HCT116 (cell line): ENCODE data around the gene OR1J2. TPM values are rescaled to one million over a fixed set of nuclear protein-coding genes. Genes with fewer than 3 reads are reported as not detected.

Experiments used
- ATAC-seq: fragments of 200-7000 bp; cut with Tn5 transposase; 2 replicates; pipeline ENCODE4 v1.9.1; 2020; ENCODE audit warnings: mild to moderate bottlenecking, moderate library complexity
- BruUV-seq: library from RNA; stranded (reverse); fragments of 400-500 nt; replicated peaks from 2 replicates; lab custom pipeline; 2021; lab: Mats Ljungman, UMichigan
- CTCF ChIA-PET: fragments of 300-600 bp; sonication (Branson Sonifier 250); formaldehyde crosslinking; loops from one replicate; lab custom pipeline; 2021; ENCODE audit warnings: antibody characterized with exemption; lab: Charles Lee
- POLR2A ChIA-PET: fragments of 300-600, 350-600 bp; sonication (Branson Sonifier 250); formaldehyde crosslinking; loops from one replicate; lab custom pipeline; 2021; ENCODE audit warnings: antibody characterized with exemption; lab: Charles Lee
- RAD21 ChIA-PET, 2 experiments: fragments of 300-600 bp; sonication (Branson Sonifier 250); formaldehyde crosslinking; loops; one replicate each; lab custom pipeline; 2023; ENCODE audit warnings: low total read pairs in 2 of 2; ENCODE audit not compliant: uncharacterized antibody in 2 of 2, unreplicated experiment in 2 of 2, low non-redundant PET in 1 of 2; lab: Charles Lee
- DNase-seq: peaks from one replicate; pipeline ENCODE4 v3.0.0-alpha.2; 2010; ENCODE audit warnings: low read depth, low spot score
- H2AFZ ChIP-seq: fragments of 200-600 bp; shearing (Covaris generic), sonication (generic); 2 replicates; pipeline ENCODE4 v1.6.1; 2017; ENCODE audit warnings: low read depth, mixed run types, mixed read lengths, antibody characterized with exemption, low read length; ENCODE audit not compliant: poor library complexity, severe bottlenecking
- H3K27ac ChIP-seq: 2 replicates; pipeline ENCODE4 v1.5.1; 2012; ENCODE audit warnings: low read depth, low read length
- H3K27me3 ChIP-seq: fragments of 200-600 bp; sonication (generic); 2 replicates; pipeline ENCODE4 v1.6.1; 2016; ENCODE audit warnings: mixed run types, low read length, mixed read lengths; ENCODE audit not compliant: insufficient read depth
- H3K36me3 ChIP-seq, 2 experiments: fragments of 200-500 bp in 1 of 2; fragments of 200-600 bp in 1 of 2; sonication (Bioruptor generic) in 1 of 2; sonication (generic) in 1 of 2; 2 replicates each; pipeline versions ENCODE4 v1.5.1 to v1.6.1; 2014 to 2016; ENCODE audit warnings: low read length in 2 of 2, inconsistent platforms in 1 of 2, mixed read lengths in 1 of 2, mixed run types in 1 of 2; ENCODE audit not compliant: insufficient read depth in 2 of 2, control insufficient read depth in 1 of 2
- H3K4me1 ChIP-seq, 2 experiments: fragments of 200-600 bp in 1 of 2; sonication (generic) in 1 of 2; 2 replicates each; pipeline versions ENCODE4 v1.5.1 to v1.6.1; 2012 to 2017; ENCODE audit warnings: low read length in 2 of 2, inconsistent platforms in 1 of 2, mild to moderate bottlenecking in 1 of 2, mixed read lengths in 1 of 2, mixed run types in 1 of 2, moderate library complexity in 1 of 2; ENCODE audit not compliant: insufficient read depth in 2 of 2, control insufficient read depth in 1 of 2
- H3K4me2 ChIP-seq: fragments of 200-600 bp; sonication (generic); 2 replicates; pipeline ENCODE4 v1.6.1; 2017; ENCODE audit warnings: mixed run types, low read length, mixed read lengths
- H3K4me3 ChIP-seq, 2 experiments: fragments of 200-600 bp in 1 of 2; sonication (generic) in 1 of 2; replicated peaks in 1 of 2; 2 replicates each; pipeline ENCODE4 v1.5.1; 2011 to 2016; ENCODE audit warnings: low read length in 2 of 2, control low read depth in 1 of 2, low read depth in 1 of 2, mild to moderate bottlenecking in 1 of 2, mixed read lengths in 1 of 2, mixed run types in 1 of 2
- H3K79me2 ChIP-seq: fragments of 200-600 bp; sonication (generic); 2 replicates; pipeline ENCODE4 v1.6.1; 2017; ENCODE audit warnings: mild to moderate bottlenecking, mixed run types, low read length, moderate library complexity, mixed read lengths; ENCODE audit not compliant: insufficient read depth
- H3K9ac ChIP-seq: fragments of 200-600 bp; sonication (generic); 2 replicates; pipeline ENCODE4 v1.6.1; 2016; ENCODE audit warnings: low read length, mixed read lengths
- H3K9me2 ChIP-seq: fragments of 200-600 bp; sonication (generic), shearing (Covaris generic); 2 replicates; pipeline ENCODE4 v1.6.1; 2017; ENCODE audit warnings: mixed run types, mild to moderate bottlenecking, moderate library complexity; ENCODE audit not compliant: insufficient read depth
- H3K9me3 ChIP-seq, 2 experiments: fragments of 200-500 bp in 1 of 2; fragments of 200-600 bp in 1 of 2; sonication (Bioruptor generic) in 1 of 2; sonication (generic) in 1 of 2; 2 replicates each; pipeline ENCODE4 v1.6.1; 2014 to 2017; ENCODE audit warnings: low read length in 2 of 2, mixed read lengths in 2 of 2, inconsistent platforms in 1 of 2, low read depth in 1 of 2, mild to moderate bottlenecking in 1 of 2, mixed run types in 1 of 2, moderate library complexity in 1 of 2; ENCODE audit not compliant: control insufficient read depth in 1 of 2, insufficient read depth in 1 of 2
- H4K20me1 ChIP-seq: fragments of 200-600 bp; sonication (generic), shearing (Covaris generic); 2 replicates; pipeline ENCODE4 v1.6.1; 2017; ENCODE audit warnings: mixed run types, mild to moderate bottlenecking, moderate library complexity; ENCODE audit not compliant: insufficient read depth
- CEBPB ChIP-seq: IDR thresholded peaks from 2 replicates; pipeline ENCODE4 v1.6.1; 2012; ENCODE audit warnings: low read depth
- EZH2 ChIP-seq: fragments of 200-600 bp; sonication (generic); IDR thresholded peaks from 2 replicates; pipeline ENCODE4 v1.6.1; 2017; ENCODE audit warnings: antibody characterized with exemption, mixed run types
- EZH2phosphoT487 ChIP-seq: fragments of 200-600 bp; IDR thresholded peaks from 2 replicates; pipeline ENCODE4 v1.6.1; 2018; ENCODE audit warnings: antibody characterized with exemption, borderline replicate concordance
- FOSL1 ChIP-seq: IDR thresholded peaks from 2 replicates; pipeline ENCODE4 v1.6.1; 2012; ENCODE audit warnings: low read depth
- JUND ChIP-seq: IDR thresholded peaks from 2 replicates; pipeline ENCODE4 v1.6.1; 2012
- POLR2A ChIP-seq: IDR thresholded peaks from 2 replicates; pipeline ENCODE4 v1.7.0; 2011; ENCODE audit warnings: borderline replicate concordance; ENCODE audit not compliant: insufficient read depth, insufficient read length; ENCODE audit errors: extremely low read depth
- POLR2AphosphoS5 ChIP-seq: IDR thresholded peaks from 2 replicates; pipeline ENCODE4 v1.6.1; 2011; ENCODE audit warnings: mild to moderate bottlenecking, low read depth, low read length, moderate library complexity
- RAD21 ChIP-seq: IDR thresholded peaks from 2 replicates; pipeline ENCODE4 v1.6.1; 2012; ENCODE audit warnings: low read depth, mild to moderate bottlenecking
- SIN3A ChIP-seq: IDR thresholded peaks from 2 replicates; pipeline ENCODE4 v1.6.1; 2012; ENCODE audit warnings: low read depth
- SRF ChIP-seq: IDR thresholded peaks from 2 replicates; pipeline ENCODE4 v1.6.1; 2012; ENCODE audit warnings: low read depth
- YY1 ChIP-seq: IDR thresholded peaks from 2 replicates; pipeline ENCODE4 v1.6.1; 2011; ENCODE audit warnings: low read length, low read depth, moderate library complexity, mild to moderate bottlenecking; ENCODE audit not compliant: insufficient replicate concordance; ENCODE audit errors: extremely low read depth
- ZFX ChIP-seq: fragments of 450-650 bp; IDR thresholded peaks from 2 replicates; pipeline ENCODE4 v1.6.1; 2017
- ZNF274 ChIP-seq: fragments of 200-500 bp; sonication (Bioruptor generic); IDR thresholded peaks from 2 replicates; pipeline ENCODE4 v1.6.1; 2014; ENCODE audit warnings: mild to moderate bottlenecking, low read depth, low read length, inconsistent platforms
- intact Hi-C: fragments of 100-400 bp; cut with micrococcal nuclease; formaldehyde crosslinking; loops from 2 replicates; pipeline ENCODE4 v1.10.0; 2022
- total RNA-seq: library from RNA; stranded (reverse); gene quantifications from one replicate; pipeline ENCODE4 v1.2.1, GENCODE V29; 2021; ENCODE audit not compliant: unreplicated experiment
- TF ChIP-seq, protein P1 (sequence below), 3 experiments: fragments of 200-600 bp in 1 of 3; sonication (generic) in 1 of 3; IDR thresholded peaks in 2 of 3; conservative IDR thresholded peaks in 1 of 3; 2 replicates each; pipeline ENCODE4 v1.5.1; 2012 to 2017; ENCODE audit warnings: low read depth in 2 of 3, low read length in 2 of 3, antibody characterized with exemption in 1 of 3, borderline replicate concordance in 1 of 3, control low read depth in 1 of 3, mild to moderate bottlenecking in 1 of 3, mixed read lengths in 1 of 3, mixed run types in 1 of 3, moderate library complexity in 1 of 3; ENCODE audit not compliant: insufficient read depth in 1 of 3
- TF ChIP-seq, protein P2 (sequence below): IDR thresholded peaks from 2 replicates; pipeline ENCODE4 v1.6.1; 2012
- TF ChIP-seq, protein P3 (sequence below): IDR thresholded peaks from 2 replicates; pipeline ENCODE4 v1.6.1; 2011; ENCODE audit warnings: mild to moderate bottlenecking, low read length, moderate library complexity; ENCODE audit not compliant: insufficient replicate concordance; ENCODE audit errors: extremely low read depth
- TF ChIP-seq, protein P4 (sequence below): IDR thresholded peaks from 2 replicates; pipeline ENCODE4 v1.6.1; 2012

Gene OR1J2
- total RNA-seq, 1 experiment from 2014 or later = not detected

DNA sequence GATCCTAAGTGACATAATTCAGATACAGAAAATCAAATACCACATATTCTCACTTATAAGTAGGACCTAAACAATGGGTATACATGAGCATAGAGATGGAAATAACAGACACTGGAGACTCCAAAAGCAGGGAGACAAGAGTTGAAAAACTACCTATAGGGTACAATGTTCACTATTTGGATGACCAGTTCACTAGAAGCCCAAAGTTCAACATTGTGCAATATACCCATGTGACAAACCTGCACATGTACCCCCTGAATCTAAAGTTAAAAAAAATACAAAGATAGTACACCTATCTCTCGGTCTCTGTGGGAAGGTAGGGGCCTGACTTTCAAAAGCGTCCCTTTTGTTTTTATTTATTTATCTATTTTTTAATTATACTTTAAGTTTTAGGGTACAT lies 28.2 kb downstream of the OR1J2 start:
- no TSS peak for BruUV-seq
- POLR2A ChIA-PET = no interaction called here
- TF ChIP-seq YY1 (no peak), RAD21 (no peak), CEBPB (no peak), SRF (no peak), SIN3A (no peak), ZNF274 (no peak)
- TF ChIP-seq, protein P1, sequence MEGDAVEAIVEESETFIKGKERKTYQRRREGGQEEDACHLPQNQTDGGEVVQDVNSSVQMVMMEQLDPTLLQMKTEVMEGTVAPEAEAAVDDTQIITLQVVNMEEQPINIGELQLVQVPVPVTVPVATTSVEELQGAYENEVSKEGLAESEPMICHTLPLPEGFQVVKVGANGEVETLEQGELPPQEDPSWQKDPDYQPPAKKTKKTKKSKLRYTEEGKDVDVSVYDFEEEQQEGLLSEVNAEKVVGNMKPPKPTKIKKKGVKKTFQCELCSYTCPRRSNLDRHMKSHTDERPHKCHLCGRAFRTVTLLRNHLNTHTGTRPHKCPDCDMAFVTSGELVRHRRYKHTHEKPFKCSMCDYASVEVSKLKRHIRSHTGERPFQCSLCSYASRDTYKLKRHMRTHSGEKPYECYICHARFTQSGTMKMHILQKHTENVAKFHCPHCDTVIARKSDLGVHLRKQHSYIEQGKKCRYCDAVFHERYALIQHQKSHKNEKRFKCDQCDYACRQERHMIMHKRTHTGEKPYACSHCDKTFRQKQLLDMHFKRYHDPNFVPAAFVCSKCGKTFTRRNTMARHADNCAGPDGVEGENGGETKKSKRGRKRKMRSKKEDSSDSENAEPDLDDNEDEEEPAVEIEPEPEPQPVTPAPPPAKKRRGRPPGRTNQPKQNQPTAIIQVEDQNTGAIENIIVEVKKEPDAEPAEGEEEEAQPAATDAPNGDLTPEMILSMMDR (IDR thresholded peaks at IDR 0.05 in 2 of 3, conservative IDR thresholded peaks at IDR 0.05 in 1 of 3; ENCODE audit: borderline replicate concordance in 1 of 3, insufficient read depth in 1 of 3, low read depth in 2 of 3, low read length in 2 of 3) = no peak
- TF ChIP-seq, protein P2, sequence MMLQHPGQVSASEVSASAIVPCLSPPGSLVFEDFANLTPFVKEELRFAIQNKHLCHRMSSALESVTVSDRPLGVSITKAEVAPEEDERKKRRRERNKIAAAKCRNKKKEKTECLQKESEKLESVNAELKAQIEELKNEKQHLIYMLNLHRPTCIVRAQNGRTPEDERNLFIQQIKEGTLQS = no peak
- peaks cover 19% of the 10 kb centered on the region; the same call in 1 of the 2 replicates for H3K27me3 ChIP-seq
- H3K4me2 ChIP-seq = no peak overlapping the region
- RAD21 ChIA-PET = no interaction called here
- no peaks in the 10 kb centered on the region for H3K9me3 ChIP-seq
- no peaks in the 10 kb centered on the region for H3K4me1 ChIP-seq
- ATAC-seq = no peak
- no peak overlapping the region for H3K9ac ChIP-seq
- no peak overlapping the region for H3K27ac ChIP-seq
- H3K9me2 ChIP-seq = no peaks in the 10 kb centered on the region
- CTCF ChIA-PET = no interaction called here
- intact Hi-C loops = no loop called here
- H4K20me1 ChIP-seq = no peaks in the 10 kb centered on the region
- H2AFZ ChIP-seq = no peak overlapping the region
- DNase-seq = no peak
- H3K4me3 ChIP-seq = no peak overlapping the region
- no peaks in the 10 kb centered on the region for H3K36me3 ChIP-seq
- no peaks in the 10 kb centered on the region for H3K79me2 ChIP-seq

DNA sequence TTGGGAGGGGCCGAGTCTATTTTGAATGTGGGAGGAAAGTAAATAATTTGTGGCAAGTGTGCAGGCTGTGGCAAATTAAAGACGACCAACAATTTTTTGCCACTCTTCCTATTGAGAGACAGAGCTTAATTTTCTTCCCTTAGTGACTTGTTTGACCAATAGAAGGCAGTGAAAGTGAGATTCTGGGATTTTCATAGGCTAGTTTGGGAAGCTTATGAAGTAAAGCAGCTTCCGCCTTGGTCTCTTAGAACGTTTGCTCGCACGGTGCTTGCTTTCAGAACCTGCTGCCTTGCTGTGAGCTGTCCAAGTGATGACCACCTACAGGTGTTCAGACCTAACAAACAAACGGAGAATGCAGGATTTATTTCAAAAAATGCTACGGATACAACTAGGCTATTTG lies 35.6 kb downstream of the OR1J2 start:
- no peak overlapping the region for H3K4me3 ChIP-seq
- CTCF ChIA-PET = no interaction called here
- no peak overlapping the region for H2AFZ ChIP-seq
- intact Hi-C loops = no loop called here
- RAD21 ChIA-PET = no interaction called here
- H3K9ac ChIP-seq = no peak overlapping the region
- H3K36me3 ChIP-seq = no peaks in the 10 kb centered on the region
- no peaks in the 10 kb centered on the region for H3K4me1 ChIP-seq
- peaks cover 25% of the 10 kb centered on the region for H3K27me3 ChIP-seq
- H4K20me1 ChIP-seq = no peaks in the 10 kb centered on the region
- H3K9me2 ChIP-seq = no peaks in the 10 kb centered on the region
- BruUV-seq = no TSS peak
- H3K4me2 ChIP-seq = no peak overlapping the region
- POLR2A ChIA-PET = no interaction called here
- no peak for DNase-seq
- H3K79me2 ChIP-seq = no peaks in the 10 kb centered on the region
- H3K9me3 ChIP-seq = no peaks in the 10 kb centered on the region
- H3K27ac ChIP-seq = no peak overlapping the region
- ATAC-seq = no peak
- TF ChIP-seq EZH2 (no peak), POLR2AphosphoS5 (no peak), EZH2phosphoT487 (no peak), POLR2A (no peak), ZFX (no peak), SRF (no peak), ZNF274 (no peak), JUND (no peak), FOSL1 (no peak), CEBPB (no peak)
- TF ChIP-seq, protein P3, sequence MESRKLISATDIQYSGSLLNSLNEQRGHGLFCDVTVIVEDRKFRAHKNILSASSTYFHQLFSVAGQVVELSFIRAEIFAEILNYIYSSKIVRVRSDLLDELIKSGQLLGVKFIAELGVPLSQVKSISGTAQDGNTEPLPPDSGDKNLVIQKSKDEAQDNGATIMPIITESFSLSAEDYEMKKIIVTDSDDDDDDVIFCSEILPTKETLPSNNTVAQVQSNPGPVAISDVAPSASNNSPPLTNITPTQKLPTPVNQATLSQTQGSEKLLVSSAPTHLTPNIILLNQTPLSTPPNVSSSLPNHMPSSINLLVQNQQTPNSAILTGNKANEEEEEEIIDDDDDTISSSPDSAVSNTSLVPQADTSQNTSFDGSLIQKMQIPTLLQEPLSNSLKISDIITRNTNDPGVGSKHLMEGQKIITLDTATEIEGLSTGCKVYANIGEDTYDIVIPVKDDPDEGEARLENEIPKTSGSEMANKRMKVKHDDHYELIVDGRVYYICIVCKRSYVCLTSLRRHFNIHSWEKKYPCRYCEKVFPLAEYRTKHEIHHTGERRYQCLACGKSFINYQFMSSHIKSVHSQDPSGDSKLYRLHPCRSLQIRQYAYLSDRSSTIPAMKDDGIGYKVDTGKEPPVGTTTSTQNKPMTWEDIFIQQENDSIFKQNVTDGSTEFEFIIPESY = no peak
- TF ChIP-seq, protein P4, sequence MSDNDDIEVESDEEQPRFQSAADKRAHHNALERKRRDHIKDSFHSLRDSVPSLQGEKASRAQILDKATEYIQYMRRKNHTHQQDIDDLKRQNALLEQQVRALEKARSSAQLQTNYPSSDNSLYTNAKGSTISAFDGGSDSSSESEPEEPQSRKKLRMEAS = no peak
